GM03348 (cell line): ENCODE data around the gene UMOD.
A peak's percentile ranks its signal among the peaks of the same experiment; 100 is the strongest.

Experiments used
- DNase-seq: peaks from one replicate; pipeline ENCODE4 v3.0.0; 2012; ENCODE audit warnings: low spot score

UMOD gene

GRCh38 chr16:20300312-20301097 lies 52.0 kb downstream of the UMOD start:
- peak; percentile 76 for DNase-seq

- no peak for DNase-seq
Observed at GRCh38 chr16:20298452-20298851, 54.1 kb downstream of the UMOD start.

- no peak for DNase-seq
Observed at GRCh38 chr16:20291208-20292206, 61.0 kb downstream of the UMOD start.

GRCh38 chr16:20289571-20289970 lies 62.9 kb downstream of the UMOD start:
- DNase-seq = no peak

- no peak for DNase-seq
Observed at GRCh38 chr16:20285993-20286499, 66.5 kb downstream of the UMOD start.
